Stimulated activated CD4-positive, alpha-beta T cell treated with anti-CD3 and anti-CD28 coated beads, Interleukin-12 subunit alpha, Interleukin-12 subunit beta, amount 100 ng/mL, for 4 hours (primary cell): Measurements from ENCODE around the gene CENPP.

Experiments used
- DNase-seq: peaks from one replicate; pipeline ENCODE4 v3.0.0-alpha.2; 2020

Gene CENPP

DNA sequence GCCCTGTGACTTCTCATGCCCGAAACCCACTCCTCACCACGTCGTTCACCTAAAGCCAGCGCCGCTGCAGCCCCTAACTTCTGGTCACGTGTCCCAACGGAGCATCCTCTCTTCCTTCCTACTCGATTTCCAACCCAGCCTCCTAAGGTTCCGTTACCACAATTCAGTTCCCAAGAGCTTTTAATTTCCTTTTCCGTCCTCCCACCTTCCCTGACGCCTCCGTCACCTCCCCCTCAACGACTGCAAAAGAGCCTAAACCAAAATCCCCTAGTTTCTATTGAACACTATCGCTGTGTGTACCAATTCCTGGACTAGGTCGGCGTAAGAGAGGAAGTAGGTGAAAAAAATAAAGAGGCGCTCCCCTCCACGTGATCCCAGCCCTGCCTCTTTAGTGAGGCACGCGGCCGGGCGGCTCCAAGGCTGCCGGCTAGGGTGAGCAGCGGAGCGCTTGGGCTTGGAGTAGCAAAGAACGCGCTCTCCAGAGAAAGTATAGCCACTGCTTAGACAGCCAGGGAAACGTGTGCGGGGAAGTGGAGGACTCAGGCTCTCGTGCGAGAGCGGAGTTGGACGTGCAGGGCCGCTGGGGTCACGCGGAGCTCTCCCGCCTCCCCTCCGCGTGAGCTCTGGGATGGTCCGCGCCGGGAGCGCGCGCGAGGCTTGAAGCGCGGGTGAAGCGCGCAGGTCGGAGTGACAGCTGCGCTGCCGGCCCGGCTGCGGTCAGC lies at the start of gene CENPP, which contains the start of gene NOL8:
Gene CENPP (plus strand): TSS at position 685 of the 722 bp plus-strand sequence.
Gene NOL8 (minus strand): TSS at position 82 of the 722 bp plus-strand sequence. CDS start 1,189 bp downstream, outside the sequence.
- DNase-seq, result peak; percentile 75

DNA sequence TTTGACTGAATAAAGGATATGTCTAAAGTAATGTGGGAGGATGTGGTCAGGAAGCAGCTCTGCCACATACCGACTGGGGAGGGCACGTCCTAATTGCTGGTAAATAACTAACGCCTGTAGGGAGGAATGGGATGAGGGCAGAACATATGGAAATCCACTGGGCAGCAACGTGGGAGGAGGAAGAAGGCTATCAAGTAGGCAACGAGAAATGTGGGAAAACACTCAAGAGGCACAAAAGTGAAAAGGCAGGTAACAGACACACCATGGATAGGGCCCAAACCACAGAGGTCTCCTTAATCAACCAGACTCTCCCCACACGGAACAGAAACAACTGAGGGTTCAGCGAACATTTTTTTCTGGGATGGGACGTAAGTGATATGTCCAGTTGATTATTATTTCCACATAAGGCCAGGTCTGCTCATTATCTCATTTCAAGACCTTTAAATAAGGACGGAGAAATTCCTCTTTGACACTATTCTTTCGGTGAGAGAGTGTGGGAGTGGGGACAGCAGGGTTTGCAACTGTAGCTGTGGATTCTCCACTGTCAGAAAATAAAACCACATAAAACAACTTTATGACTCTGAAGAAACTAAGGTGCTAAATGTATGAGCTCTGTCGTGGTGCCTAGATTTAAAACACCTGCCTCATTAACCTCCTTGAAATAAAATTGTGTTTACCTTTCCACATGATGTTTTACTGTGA lies 49.3 kb upstream of the CENPP start:
- DNase-seq, result no peak

DNA sequence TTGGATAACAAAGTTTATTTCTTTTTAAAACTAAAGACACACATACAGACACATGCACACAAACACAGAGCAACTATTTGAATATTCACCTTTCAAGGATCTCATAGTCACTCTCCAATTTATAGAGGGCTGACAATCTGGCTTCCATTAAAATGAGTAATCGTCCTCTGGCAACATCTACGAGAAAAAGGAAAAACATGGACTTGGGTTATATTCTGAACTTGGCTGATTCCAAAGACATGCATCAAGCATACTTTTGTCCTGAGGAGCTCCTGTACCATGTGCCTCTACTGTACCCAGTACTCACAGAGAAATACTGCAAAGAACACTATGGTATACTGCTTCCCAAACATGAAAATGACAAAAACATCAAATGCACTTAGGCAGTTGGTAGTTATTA lies 47.6 kb upstream of the CENPP start:
- DNase-seq, result no peak

DNA sequence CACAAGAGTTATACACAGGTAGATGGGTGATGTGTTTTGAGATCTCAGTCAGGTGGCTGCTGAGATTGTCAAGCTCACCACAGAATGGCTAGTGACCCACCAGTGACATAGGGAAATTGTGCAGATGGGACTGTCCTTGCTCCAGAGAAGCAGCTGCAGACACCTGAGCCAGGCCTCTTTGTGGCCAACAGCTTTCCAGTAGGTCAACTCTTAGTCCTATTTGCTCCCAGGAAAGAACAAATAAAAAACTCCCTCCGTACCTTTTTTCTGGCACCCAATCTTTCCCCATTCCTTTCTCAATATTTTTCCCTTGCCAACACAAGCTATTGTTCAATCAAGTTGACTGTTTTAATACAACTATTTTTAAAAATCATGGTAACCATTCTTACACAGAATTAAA lies 46.5 kb upstream of the CENPP start:
- DNase-seq, result no peak

DNA sequence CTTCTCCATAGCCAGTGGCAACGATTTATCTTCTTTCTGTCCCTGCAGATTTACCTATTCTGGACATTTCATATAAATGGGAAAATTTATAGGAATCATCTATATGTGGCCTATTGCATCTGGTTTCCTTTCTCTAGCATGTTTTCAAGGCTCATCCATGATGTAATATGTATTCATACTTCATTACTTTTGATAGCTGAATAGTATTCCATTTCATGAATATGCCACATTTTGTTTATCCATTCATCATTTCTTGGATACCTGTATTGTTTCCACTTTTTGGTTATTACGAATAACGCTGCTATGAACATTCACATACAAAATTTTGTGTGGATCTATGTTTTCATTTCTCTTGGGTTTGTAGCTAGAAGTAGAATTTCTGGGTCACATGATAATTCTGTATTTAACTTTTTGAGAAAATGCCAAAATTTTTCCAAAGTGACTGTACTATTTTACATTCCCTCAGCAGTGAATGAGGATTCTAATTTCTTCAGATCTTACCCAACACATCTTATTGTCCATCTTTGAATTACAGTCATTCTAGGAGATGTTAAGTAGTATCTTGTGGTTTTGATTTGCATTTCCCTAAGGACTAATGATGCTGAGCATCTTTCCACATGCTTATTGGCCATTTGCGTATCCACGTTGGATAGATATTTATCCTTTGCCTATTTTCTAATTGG lies 35.9 kb upstream of the CENPP start:
- DNase-seq, result no peak

DNA sequence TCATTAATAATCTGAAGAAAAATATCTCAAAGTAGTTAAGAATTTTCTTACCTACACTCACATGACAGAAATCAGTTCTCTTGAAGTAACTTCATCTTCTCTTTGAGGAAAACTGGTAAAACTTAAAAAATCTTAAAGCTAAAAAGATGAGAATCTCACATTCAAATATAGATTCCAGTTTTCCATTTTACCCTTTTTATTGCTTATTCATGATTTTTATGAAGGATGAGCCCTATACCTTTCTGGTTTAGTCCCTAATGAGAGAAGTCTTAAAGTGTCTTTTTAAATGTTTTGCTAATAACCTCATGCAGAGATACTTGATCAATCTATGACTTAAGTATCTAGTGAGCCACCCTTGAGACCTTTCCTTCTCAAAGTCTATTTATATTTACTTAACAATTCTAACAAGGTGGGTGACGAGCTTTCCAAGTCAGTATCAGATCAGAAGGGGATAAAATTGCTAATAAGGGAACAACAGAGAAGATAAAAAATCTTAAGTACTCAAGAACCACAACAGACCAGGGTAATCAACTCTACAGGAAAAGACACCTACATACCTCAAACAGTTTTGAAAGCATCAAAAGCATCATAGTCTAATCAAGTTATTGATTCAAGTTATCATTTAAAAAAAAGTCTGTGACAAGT lies 34.8 kb upstream of the CENPP start:
- no peak for DNase-seq

DNA sequence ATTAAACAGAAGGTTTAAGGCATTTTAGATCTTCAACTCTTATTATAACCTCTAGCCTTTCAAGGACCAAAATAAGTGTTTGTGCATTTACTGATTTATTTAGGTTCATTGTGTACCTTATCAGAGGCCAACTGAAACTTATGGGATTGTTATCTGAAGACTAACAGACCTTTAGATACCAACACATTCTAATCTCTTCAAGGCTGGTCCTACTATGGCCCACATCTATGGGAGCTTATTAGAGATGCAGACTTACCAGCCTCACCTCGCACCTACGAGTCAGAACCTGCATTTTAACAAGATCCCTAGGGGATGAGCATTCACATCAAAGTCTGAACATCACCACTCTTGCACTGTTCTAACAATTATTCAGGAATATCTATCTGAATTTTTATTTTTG lies 34.2 kb upstream of the CENPP start:
- no peak for DNase-seq

DNA sequence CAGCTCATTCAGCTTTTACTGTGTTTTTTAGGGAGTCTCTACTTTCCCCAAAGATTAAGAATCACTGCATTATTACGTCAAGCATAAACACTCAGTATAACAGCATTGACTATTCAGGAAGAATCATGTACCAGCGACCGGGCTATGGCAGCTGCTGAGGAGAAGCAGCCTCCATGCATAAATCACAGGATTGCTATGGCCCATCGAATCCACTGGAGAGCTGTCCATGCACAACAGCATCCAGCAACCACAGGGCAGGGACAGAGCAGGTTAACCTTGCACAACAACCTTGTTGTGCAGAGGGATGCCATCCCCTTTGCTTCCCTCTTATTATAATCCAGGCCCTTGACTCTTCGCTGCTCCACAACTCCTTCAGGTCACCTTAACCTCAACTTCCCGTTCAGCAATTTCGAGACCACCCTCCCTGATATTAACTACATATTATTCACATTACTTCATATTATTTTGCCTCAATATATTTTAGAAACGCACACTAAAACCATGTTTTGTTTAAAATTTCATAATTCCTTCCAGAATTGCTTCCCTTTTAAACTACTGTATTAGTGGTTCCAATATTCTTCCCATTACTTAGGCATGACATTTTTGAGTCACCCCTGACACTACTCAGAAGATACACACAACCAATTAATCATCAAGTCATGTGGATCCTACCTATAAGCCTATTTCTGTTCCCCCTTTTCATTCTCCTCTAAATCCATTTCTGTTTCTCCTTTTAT lies 33.2 kb upstream of the CENPP start:
- DNase-seq, result no peak

DNA sequence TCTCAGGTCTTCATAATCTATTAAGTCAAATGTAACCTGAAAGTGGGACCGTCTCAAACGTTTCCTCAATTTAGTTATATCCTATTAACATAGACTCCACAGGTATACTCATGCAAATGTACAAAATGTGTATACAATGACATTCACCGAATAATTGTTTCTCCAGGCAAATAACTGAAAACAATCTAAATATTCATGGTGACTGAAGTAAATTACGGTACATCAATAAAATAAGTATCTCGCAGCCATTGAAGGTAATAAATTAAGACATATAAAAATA lies 32.7 kb upstream of the CENPP start:
- DNase-seq, result no peak

DNA sequence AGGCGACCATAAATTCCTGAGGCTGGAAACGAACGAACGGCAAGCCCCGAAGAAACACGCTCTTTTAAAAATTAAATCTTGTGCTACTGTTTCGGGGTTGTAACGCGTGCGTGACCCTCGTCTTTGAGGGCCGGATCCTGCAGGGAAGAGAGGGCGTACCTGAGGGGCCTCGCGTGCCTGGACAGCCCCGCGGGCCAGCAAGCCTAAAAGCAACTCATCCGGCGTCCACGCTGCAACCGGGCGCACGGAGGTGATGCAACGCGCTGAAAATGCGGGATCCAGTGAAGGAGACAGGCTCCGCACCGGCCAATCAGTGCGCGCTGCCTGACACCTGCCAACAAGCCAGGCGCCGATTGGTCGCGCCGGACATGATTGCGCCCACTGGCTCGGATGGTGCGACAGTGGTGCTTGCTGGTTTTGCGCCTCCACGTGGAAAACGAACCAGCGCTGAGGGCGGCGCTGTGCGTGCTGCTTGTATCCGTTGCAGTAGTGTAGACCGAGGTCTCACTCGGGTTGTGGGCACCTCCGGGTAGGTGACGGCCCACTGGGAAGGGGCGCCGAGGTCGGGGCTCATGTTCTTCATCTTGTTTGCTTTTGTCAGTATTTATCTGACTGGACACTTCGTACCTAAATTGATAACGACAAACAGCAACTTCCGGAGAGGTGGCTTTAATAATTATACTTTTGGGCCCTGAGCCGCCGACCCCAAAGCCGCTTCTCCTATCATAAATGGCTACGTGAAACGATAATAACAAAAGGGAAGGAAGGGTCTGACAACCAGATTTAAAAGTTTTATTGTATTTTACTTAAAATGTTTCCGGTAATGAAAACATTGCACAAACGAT lies 32.1 kb upstream of the CENPP start, which contains the start of gene IARS1:
Gene IARS1 (minus strand): TSS at position 246 of the 845 bp plus-strand sequence. CDS start 4,278 bp downstream, outside the sequence.
- peak; percentile 100 for DNase-seq

DNA sequence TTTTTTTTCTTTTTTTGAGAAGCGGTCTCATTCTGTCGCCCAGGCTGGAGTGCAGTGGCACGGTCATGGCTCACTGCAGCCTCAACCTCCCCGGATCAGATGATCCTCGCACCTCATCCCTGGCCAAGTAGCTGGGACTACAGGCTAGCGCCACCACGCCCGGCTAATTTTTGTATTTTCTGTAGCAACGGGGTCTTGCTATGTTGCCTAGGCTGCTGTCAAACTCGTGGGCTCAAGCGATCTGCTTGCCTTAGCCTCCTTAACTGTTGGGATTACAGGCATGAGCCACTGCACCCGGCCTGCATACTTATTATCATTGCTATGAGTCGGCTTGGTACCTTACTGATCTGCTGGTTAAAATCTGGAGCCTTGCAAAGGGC lies 31.5 kb upstream of the CENPP start:
- DNase-seq, result peak; percentile 8

DNA sequence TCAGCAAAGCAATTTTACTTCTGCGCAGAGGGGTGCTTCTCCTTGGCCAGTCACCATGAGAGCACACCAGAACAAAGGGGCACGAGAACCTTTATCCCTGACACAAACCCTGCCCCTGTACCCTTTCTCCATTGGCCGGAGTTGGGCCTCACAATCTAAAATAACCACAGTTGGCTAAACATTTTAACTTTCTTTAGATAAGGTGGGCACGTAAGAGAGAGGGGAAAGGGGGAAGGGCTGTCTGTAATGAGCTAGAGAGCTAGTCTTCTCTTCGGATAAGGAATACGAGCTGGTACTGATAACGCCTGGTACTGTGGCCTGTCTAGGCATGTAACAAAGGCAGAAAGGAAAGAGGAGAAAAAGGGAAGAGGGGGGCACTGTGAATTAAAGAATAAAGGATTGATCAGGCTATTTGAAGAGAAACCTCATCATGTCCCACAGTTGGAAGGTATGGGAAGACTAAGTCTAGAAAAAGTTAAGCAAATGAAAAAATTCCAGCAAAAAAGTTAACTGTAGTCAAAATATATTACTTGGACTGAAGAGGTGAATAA lies 30.4 kb upstream of the CENPP start:
- no peak for DNase-seq

DNA sequence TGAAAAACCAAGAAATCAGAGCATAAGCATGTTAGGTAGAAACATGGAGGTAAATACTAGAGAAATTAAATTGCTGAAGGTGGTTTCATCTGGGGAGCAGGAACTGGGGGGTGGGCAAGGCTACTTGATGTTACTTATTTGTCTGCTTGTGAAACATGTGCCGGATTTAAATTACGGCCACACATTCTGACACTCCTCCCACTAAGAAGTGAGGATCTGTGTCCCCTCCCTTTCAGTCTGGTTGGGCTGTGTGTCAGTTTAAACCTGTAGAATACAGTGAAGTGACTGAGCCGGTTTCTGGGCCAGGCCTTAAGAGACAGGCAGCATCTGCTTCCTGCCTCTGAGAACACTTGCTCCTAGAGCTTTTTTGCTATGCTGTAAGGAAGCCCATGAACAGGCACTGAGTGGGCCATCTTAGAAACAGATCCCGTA lies 29.9 kb upstream of the CENPP start:
- DNase-seq, result no peak

DNA sequence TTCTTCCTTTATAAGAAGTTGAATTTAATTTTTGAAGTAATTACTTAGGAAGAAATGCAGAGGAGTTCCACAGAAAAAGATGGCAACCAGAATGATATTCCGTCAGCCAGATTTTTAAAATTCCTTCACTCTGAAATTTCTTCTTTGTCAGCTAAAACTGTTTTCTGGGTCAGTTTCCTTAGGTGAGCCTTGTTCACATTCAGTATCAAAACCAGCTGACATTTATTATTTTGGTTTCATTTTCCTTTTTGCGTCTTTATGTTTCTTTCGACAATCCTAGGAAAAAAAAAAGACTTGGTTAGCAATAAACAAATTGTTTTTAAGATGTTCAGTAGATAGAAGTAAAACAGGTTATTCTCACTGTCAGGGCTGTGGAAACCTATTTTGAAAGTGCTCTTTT lies 28.1 kb upstream of the CENPP start:
- DNase-seq, result no peak

DNA sequence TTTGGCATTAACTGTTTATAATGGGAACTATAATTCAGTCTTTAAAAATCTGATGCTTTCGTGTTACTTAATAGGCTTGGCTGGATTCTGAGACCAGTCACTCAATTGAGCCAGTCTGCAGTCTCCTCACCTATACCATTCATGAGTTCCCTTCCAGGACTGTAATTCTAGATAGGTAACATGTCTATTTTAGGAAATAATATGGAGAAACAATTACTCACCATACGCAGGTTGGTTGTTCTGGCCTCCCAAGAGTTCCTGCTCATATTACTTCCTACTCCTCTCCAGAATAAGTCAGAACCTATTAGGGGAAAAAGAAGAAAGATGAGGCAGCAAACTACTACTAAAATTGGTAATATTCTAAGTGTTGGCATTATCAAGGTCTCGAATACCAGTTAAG lies 27.7 kb upstream of the CENPP start:
- DNase-seq, result no peak

DNA sequence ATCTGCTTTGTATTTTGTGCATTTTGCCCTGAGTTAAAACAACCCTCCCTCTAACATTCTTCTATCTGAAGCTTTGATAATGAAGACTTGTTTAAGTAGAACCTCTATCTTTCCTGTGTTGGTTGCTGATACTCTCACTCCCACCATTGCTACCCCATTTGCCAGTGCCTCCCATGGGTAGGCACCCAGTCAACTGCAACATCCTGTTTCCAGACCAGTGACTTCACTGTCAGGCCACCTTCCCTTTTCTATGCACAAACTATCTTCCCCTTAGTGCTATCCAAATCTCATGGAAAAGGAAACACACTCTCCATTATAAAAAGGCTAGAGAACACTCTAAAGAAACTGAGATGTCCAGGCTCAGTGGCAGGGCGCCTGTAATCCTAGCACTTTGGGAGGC lies 26.6 kb upstream of the CENPP start:
- no peak for DNase-seq

DNA sequence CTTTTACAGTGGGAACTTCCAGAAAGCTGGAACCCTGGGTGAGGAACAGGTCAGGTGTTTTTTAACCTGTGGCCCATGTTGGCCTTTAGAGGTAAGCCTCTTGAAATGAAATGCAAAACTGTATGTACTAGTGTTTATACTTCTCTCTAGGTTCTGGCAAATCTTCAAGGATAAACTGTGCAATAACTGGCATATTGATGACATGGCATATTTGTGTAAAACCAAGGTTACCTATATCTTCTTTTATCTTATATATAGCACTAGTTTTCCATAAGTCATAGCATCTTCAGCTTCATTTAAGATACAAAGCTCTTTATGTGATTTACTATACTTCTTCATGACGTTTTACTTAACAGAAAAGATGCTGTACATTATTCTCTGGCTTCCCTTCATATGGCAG lies 24.8 kb upstream of the CENPP start:
- no peak for DNase-seq

DNA sequence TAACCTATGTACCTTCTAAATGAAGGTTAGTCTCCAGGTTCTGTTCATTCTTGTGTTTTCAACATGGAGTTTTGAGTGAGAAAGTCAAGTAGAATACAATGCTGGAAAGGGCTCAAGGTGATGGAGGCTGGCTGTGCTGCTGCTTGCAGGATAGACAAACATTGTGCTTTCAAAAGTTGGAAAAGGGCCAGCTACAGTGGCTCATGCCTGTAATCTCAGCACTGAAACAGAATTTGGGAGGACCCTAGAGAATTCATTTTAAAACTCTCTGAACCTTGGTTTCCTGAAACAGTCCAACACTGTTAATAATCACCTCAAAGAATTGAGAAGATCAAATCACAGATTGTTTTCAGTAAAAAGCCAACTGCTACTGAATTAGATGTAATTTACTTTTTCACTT lies 16.9 kb upstream of the CENPP start:
- DNase-seq, result no peak

DNA sequence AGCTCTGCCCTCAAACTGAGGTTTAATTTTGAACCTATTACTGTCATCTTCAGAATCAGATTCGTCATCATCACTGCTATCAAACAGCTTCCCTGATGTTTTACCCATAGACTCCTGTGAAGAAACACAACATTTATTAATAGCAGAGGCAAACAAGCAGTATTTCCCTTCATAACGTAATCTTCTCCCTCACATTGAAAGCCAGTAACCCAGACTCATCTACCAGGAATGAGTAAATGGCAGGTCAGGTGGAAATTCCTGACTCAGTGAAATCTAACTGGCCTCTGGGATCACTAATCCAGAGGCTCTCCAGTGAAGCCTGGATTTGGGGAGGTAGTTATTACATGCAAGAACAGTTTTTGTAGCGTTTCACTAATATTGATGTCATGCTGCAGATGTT lies 15.2 kb upstream of the CENPP start:
- DNase-seq, result no peak

DNA sequence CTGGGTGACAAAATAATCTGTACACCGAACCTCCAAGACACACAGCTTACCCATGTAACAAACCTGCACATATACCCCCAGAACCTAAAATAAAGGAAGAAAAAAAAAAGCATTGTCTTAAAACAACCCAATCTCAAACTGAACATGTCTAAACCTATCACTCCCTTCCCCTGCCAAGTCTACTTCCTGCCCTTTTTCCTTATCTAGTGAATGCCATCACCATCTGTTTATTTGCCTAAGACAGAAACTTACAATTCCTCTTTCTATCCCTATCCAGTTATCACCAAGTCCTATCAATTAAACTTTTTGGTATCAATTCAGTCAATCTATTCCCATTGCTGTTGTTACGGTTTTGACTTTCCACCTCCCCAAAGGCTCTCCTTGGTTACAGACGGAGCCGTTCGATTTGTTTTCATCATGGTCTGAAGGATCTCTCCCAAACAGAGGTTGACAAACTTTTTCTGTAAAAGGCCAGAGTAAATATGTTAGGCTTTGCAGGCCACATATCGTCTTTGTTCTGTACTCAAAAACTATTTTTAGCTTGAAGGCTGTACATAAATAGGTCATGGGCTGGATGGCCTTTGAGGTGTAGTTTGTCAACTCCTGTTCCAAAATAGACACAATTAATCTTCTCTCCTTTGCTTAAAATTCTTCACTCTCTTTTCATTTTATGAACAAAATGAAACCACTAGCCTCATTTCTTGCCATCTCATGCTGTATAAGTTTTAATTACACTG lies 12.7 kb upstream of the CENPP start:
- no peak for DNase-seq

DNA sequence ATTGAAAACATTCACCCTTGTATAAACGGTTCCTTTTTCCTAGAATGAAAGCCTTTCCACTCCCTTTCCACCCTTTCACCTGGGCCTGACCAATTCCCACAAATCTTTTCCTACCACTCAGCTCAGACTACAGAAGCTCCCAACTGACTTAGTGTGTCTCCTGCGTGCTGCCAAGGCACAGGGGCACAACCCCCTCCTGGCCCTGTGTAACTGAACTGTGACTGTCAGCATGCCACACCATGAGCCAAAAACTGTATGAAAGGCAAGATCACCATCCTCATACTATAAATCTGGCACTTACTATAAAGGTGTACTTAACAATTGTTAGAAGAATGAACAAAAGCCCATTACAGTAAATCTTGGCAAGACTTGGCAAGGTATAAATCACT lies 12.1 kb upstream of the CENPP start:
- DNase-seq, result no peak
